K562 (cell line): ENCODE data around the gene PRR14. TPM values are rescaled to one million over a fixed set of nuclear protein-coding genes. Genes with fewer than 3 reads are reported as not detected.

Source experiments
- ATAC-seq: fragments of 200-7000 bp; cut with Tn5 transposase; 3 replicates; pipeline ENCODE4 v1.9.1; 2020; ENCODE audit warnings: moderate library complexity
- BruUV-seq: library from RNA; stranded (reverse); fragments of 400-500 nt; replicated peaks from 2 replicates; lab custom pipeline; 2021; lab: Mats Ljungman, UMichigan
- CTCF ChIA-PET: fragments of 300-600 bp; formaldehyde crosslinking; extraction: SDS; loops from one replicate; lab custom pipeline; 2021; ENCODE audit warnings: low intra/inter-chr PET ratio; lab: Yijun Ruan, JAX
- POLR2A ChIA-PET: fragments of 300-600, 350-650 bp; sonication (Branson Sonifier 250); formaldehyde crosslinking; extraction: SDS; loops from one replicate; lab custom pipeline; 2021; ENCODE audit warnings: antibody characterized with exemption, inconsistent platforms; lab: Yijun Ruan, JAX
- DNase-seq, 4 experiments: peaks; one replicate each; pipeline versions ENCODE4 v3.0.0 to v3.0.0-alpha.2; 2011 to 2018; ENCODE audit warnings: low spot score in 3 of 4, mixed read lengths in 3 of 4; ENCODE audit errors: extremely low read depth in 1 of 4
- FAIRE-seq: peaks from 2 replicates; lab custom pipeline; 2011; peaks lifted over from hg19 to GRCh38; lab: Jason Lieb, UNC
- H2AFZ ChIP-seq: 2 replicates; pipeline ENCODE4 v1.6.0; 2011; ENCODE audit warnings: low read depth, low read length, control low read depth, inconsistent platforms
- H3K27ac ChIP-seq: fragments of 200-600 bp; 3 replicates; pipeline ENCODE4 v1.8.0; 2011; ENCODE audit warnings: low read depth, mild to moderate bottlenecking, control low read depth, inconsistent platforms, low read length, moderate library complexity, mixed read lengths; ENCODE audit errors: extremely low read depth
- H3K27me3 ChIP-seq, 2 experiments: fragments of 300-600 bp in 1 of 2; 2 replicates in 1 of 2; 3 replicates in 1 of 2; pipeline versions ENCODE4 v1.6.0 to v1.8.0; 2011; ENCODE audit warnings: inconsistent platforms in 2 of 2, low read length in 2 of 2, mild to moderate bottlenecking in 1 of 2, mixed read lengths in 1 of 2, moderate library complexity in 1 of 2; ENCODE audit not compliant: control insufficient read depth in 2 of 2, insufficient read depth in 2 of 2
- H3K36me3 ChIP-seq: fragments of 300-600 bp; 3 replicates; pipeline ENCODE4 v1.8.0; 2011; ENCODE audit warnings: mild to moderate bottlenecking, low read length, inconsistent platforms; ENCODE audit not compliant: control insufficient read depth, insufficient read depth
- H3K4me1 ChIP-seq, 2 experiments: fragments of 200-600 bp in 1 of 2; replicated peaks in 1 of 2; 2 replicates in 1 of 2; 3 replicates in 1 of 2; pipeline versions ENCODE4 v1.5.1 to v1.8.0; 2011; ENCODE audit warnings: inconsistent platforms in 2 of 2, low read length in 2 of 2, mild to moderate bottlenecking in 1 of 2, mixed read lengths in 1 of 2, moderate library complexity in 1 of 2; ENCODE audit not compliant: control insufficient read depth in 2 of 2, insufficient read depth in 2 of 2
- H3K4me2 ChIP-seq: 2 replicates; pipeline ENCODE4 v1.6.1; 2011; ENCODE audit warnings: low read length, control low read depth, inconsistent platforms, mixed read lengths; ENCODE audit not compliant: insufficient read depth
- H3K4me3 ChIP-seq: fragments of 200-600 bp; sonication (generic), shearing (Covaris generic); 2 replicates; pipeline ENCODE4 v1.5.1; 2016; ENCODE audit warnings: control low read depth, inconsistent platforms
- H3K79me2 ChIP-seq: fragments of 200-600 bp; 3 replicates; pipeline ENCODE4 v1.8.0; 2011; ENCODE audit warnings: low read length, inconsistent platforms; ENCODE audit not compliant: control insufficient read depth, insufficient read depth
- H3K9ac ChIP-seq, 2 experiments: 2 replicates each; pipeline versions ENCODE4 v1.6.0 to v1.6.1; 2011; ENCODE audit warnings: low read depth in 2 of 2, low read length in 2 of 2, control low read depth in 1 of 2, inconsistent platforms in 1 of 2, mild to moderate bottlenecking in 1 of 2, mixed read lengths in 1 of 2; ENCODE audit not compliant: insufficient read depth in 1 of 2
- H3K9me1 ChIP-seq: one replicate; pipeline ENCODE4 v1.6.0; 2011; ENCODE audit warnings: inconsistent platforms, mild to moderate bottlenecking, low read length, moderate library complexity; ENCODE audit not compliant: control insufficient read depth, insufficient read depth
- H3K9me3 ChIP-seq: replicated peaks from 2 replicates; pipeline ENCODE4 v1.5.1; 2011; ENCODE audit warnings: low read depth, low read length, inconsistent platforms; ENCODE audit not compliant: control insufficient read depth, insufficient read depth
- H4K20me1 ChIP-seq: replicated peaks from 2 replicates; pipeline ENCODE4 v1.6.1; 2011; ENCODE audit warnings: low read length, inconsistent platforms, mixed read lengths; ENCODE audit not compliant: control insufficient read depth, insufficient read depth
- BRF2 ChIP-seq: IDR thresholded peaks from 3 replicates; pipeline ENCODE4 v1.6.1; 2011; ENCODE audit warnings: borderline replicate concordance, mild to moderate bottlenecking; ENCODE audit not compliant: insufficient read length, insufficient read depth
- CTCF ChIP-seq, 3 experiments: IDR thresholded peaks in 2 of 3; conservative IDR thresholded peaks in 1 of 3; 2 replicates each; pipeline ENCODE4 v1.5.1; 2011 to 2012; ENCODE audit warnings: low read length in 3 of 3, mild to moderate bottlenecking in 3 of 3, control low read depth in 2 of 3, improper control_type of control experiment in 1 of 3, inconsistent platforms in 1 of 3, low read depth in 1 of 3, mixed read lengths in 1 of 3, moderate library complexity in 1 of 3; ENCODE audit not compliant: insufficient read depth in 2 of 3
- EP400 ChIP-seq: fragments of 450-650 bp; IDR thresholded peaks from 2 replicates; pipeline ENCODE4 v1.6.1; 2017; ENCODE audit warnings: antibody characterized with exemption, mild to moderate bottlenecking, moderate library complexity
- FIP1L1 ChIP-seq: fragments of 200-400 bp; formaldehyde crosslinking; IDR thresholded peaks from 2 replicates; pipeline ENCODE4 v1.6.1; 2018; ENCODE audit warnings: mild to moderate bottlenecking, low read depth, low read length; ENCODE audit not compliant: poor library complexity, severe bottlenecking
- NFATC3 ChIP-seq: fragments of 450-650 bp; IDR thresholded peaks from 2 replicates; pipeline ENCODE4 v1.6.1; 2017; ENCODE audit warnings: mild to moderate bottlenecking
- NR2C1 ChIP-seq, 2 experiments: fragments of 450-650 bp; IDR thresholded peaks; 2 replicates each; pipeline ENCODE4 v1.6.1; 2017; ENCODE audit warnings: mild to moderate bottlenecking in 2 of 2, antibody characterized with exemption in 1 of 2, inconsistent platforms in 1 of 2, missing compliant biosample characterization in 1 of 2, missing genetic modification characterization in 1 of 2
- POLR2G ChIP-seq: fragments of 200-400 bp; formaldehyde crosslinking; IDR thresholded peaks from 2 replicates; pipeline ENCODE4 v1.6.1; 2017; ENCODE audit warnings: low read depth, mild to moderate bottlenecking, antibody characterized with exemption, low read length, moderate library complexity
- RBFOX2 ChIP-seq: fragments of 200-400 bp; formaldehyde crosslinking; IDR thresholded peaks from 2 replicates; pipeline ENCODE4 v1.6.1; 2017; ENCODE audit warnings: low read depth, mild to moderate bottlenecking, low read length, moderate library complexity
- SREBF1 ChIP-seq: fragments of 150-350 bp; IDR thresholded peaks from 2 replicates; pipeline ENCODE4 v1.6.1; 2014; ENCODE audit warnings: antibody characterized with exemption, low read depth, low read length, borderline replicate concordance
- TEAD1 ChIP-seq, 2 experiments: fragments of 450-650 bp in 1 of 2; sonication (generic) in 1 of 2; formaldehyde crosslinking; IDR thresholded peaks; 2 replicates each; pipeline versions ENCODE4 v1.4.0 to v1.8.0; 2020 to 2022; ENCODE audit warnings: mild to moderate bottlenecking in 2 of 2, missing genetic modification reagents in 1 of 2
- VEZF1 ChIP-seq: fragments of 200-800 bp; sonication (Bioruptor generic); IDR thresholded peaks from 2 replicates; pipeline ENCODE4 v1.6.1; 2017; ENCODE audit warnings: missing genetic modification characterization, missing compliant biosample characterization
- ZNF445 ChIP-seq: fragments of 250-450 bp; sonication (Bioruptor Pico); IDR thresholded peaks from 2 replicates; pipeline ENCODE4 v1.4.0; 2020; ENCODE audit warnings: low read depth, mild to moderate bottlenecking, moderate library complexity
- WGBS: fragments of 100-300 bp; shearing (Covaris generic); methylation state at CpG from one replicate; pipeline ENCODE4 v1.1.6; 2016; ENCODE audit warnings: low coverage, mixed read lengths; ENCODE audit not compliant: insufficient coverage; ENCODE audit errors: missing lambda C conversion rate; 5-methylcytosine and 5-hydroxymethylcytosine counted together
- in situ Hi-C: fragments of 300-500 bp; cut with MboI; formaldehyde crosslinking; loops from 4 replicates; pipeline ENCODE4 v1.15.0; 2018; ENCODE audit warnings: inconsistent platforms, mixed read lengths
- intact Hi-C: fragments of 100-400 bp; cut with micrococcal nuclease; formaldehyde crosslinking; loops from 2 replicates; pipeline ENCODE4 v1.14.2; 2022
- polyA plus RNA-seq, 8 experiments: library from polyadenylated mRNA; depleted of rRNA in 4 of 8; stranded (reverse) in 5 of 8; unstranded in 3 of 8; fragments of >200 nt; fragmentation: Nextera tagmentation in 2 of 8; fragmentation: Illumina TruSeq in 1 of 8; extraction: Ambion mirVana in 2 of 8; extraction: Trizol in 1 of 8; gene quantifications; 2 replicates each; pipeline versions ENCODE4 v1.2.1 to v1.2.3, GENCODE V29; 2011 to 2014; ENCODE audit warnings: inconsistent platforms in 1 of 8, missing spikeins in 1 of 8
- total RNA-seq, 7 experiments: library from RNA; depleted of rRNA in 6 of 7; stranded (reverse); fragments of >200 nt in 6 of 7; fragmentation: Illumina TruSeq in 2 of 7; extraction: Trizol in 2 of 7; gene quantifications; 2 replicates each; pipeline versions ENCODE4 v1.2.1 to v1.2.3, GENCODE V29; 2011 to 2021; ENCODE audit warnings: low replicate concordance in 1 of 7

The PRR14 gene
- total and polyA plus RNA-seq, 9 of the 15 experiments (the other 6 are each of a cell fraction or from before 2014, with no cell fraction given) = 2.2 to 63.1 (median 11.5) TPM

- Histone ChIP-seq H3K79me2 (no peaks in the 10 kb centered on the region; the same call in 2 of the 3 replicates), H3K9ac (peak overlapping the region in 1 of 2 experiments; percentile 4; a peak in 2 of 4 replicates), H3K27me3 (no peaks in the 10 kb centered on the region), H3K27ac (no peak overlapping the region), H3K4me3 (no peak overlapping the region), H3K9me1 (no peaks in the 10 kb centered on the region), H4K20me1 (0 out of 2 replicates have a peak, but pooled peaks cover 3% of the 10 kb centered on the region), H2AFZ (no peak overlapping the region), H3K9me3 (no peaks in the 10 kb centered on the region), H3K36me3 (peaks cover 57% of the 10 kb centered on the region; the same call in 2 of the 3 replicates), H3K4me2 (no peak overlapping the region), H3K4me1 (peaks cover under 1 to 17% of the 10 kb centered on the region in 2 experiments; a peak in 4 of 5 replicates)
- ChIA-PET CTCF (no interaction called here), POLR2A (no interaction called here)
- BruUV-seq = TSS peak; percentile 47
- DNase-seq (no peak), ATAC-seq (peak; percentile 70), FAIRE-seq (no peak)
- intact Hi-C loops (no loop called here), in situ Hi-C loops (no loop called here)
- TF ChIP-seq POLR2G (peak; percentile 59), NFATC3 (no peak), BRF2 (no peak), SREBF1 (no peak), RBFOX2 (peak; percentile 43), ZNF445 (CRISPR knock-in tag) (no peak), CTCF (IDR thresholded peaks at IDR 0.05 in 2 of 3, conservative IDR thresholded peaks at IDR 0.05 in 1 of 3; ENCODE audit: insufficient read depth in 2 of 3, low read depth in 1 of 3, low read length in 3 of 3) (peak; percentile 26 to 36 (median 36); a peak in 3 of 6 replicates), EP400 (no peak), NR2C1 (IDR thresholded peaks at IDR 0.05) (no peak), NR2C1 (tag; IDR thresholded peaks at IDR 0.05) (peak; percentile 5; the same call in 1 of the 2 replicates), VEZF1 (0 out of 2 replicates have a peak, but pooled peaks have one; percentile 22), FIP1L1 (no peak), TEAD1 (CRISPR knock-in tag; IDR thresholded peaks at IDR 0.05) (no peak)
- 86% methylated on average over 12 of the region's 14 CpGs for WGBS
Observed at GRCh38 chr16:30669903-30670824, 19.4 kb downstream of the PRR14 start.
